GM18505 (cell line): ENCODE data around the gene VCL.

Experiments used
- ATAC-seq: cut with Tn5 transposase; IDR thresholded peaks from one replicate; pipeline ENCODE4 v1.9.1; 2021; ENCODE audit not compliant: unreplicated experiment
- POLR2A ChIP-seq: IDR thresholded peaks from 4 replicates; pipeline ENCODE4 v1.6.1; 2011; ENCODE audit warnings: borderline replicate concordance; ENCODE audit not compliant: insufficient read depth, insufficient read length; ENCODE audit errors: extremely low read depth

The VCL gene

GRCh38 chr10:74151879-74152722 is 154.2 kb downstream of the VCL start:
- TF ChIP-seq POLR2A: no peak
- no peak for ATAC-seq

GRCh38 chr10:74153123-74153522 is 155.2 kb downstream of the VCL start:
- TF ChIP-seq POLR2A: no peak
- no peak for ATAC-seq

DNA sequence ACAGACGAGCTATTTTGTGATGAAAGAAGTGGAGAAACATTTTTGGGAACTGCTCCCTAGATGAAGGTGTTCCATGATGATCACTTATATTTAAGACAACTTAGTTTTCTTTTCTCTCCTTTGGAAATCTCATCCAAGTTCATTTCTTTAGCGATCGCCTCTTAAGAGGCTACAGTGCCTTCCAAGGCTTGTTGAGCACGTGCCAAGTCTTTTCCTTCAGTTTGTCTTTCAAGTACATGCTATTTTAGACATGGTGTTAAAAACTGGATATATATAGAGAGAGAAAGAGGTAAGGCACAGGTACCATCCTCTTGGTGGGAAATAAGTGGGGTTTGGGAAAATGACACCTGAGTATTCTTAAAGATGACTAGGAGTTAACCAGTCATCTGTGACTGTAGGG is 155.8 kb downstream of the VCL start:
- no peak for TF ChIP-seq POLR2A
- ATAC-seq: no peak

- no peak for ATAC-seq
- TF ChIP-seq POLR2A: no peak
Observed at GRCh38 chr10:74156919-74157289, 159.0 kb downstream of the VCL start.

- no peak for TF ChIP-seq POLR2A
- ATAC-seq: no peak
Observed at GRCh38 chr10:74160013-74160412, 162.1 kb downstream of the VCL start.

GRCh38 chr10:74163319-74164068 is 165.6 kb downstream of the VCL start:
- TF ChIP-seq POLR2A: no peak
- ATAC-seq: no peak

GRCh38 chr10:74164716-74165529 is 167.0 kb downstream of the VCL start:
- no peak for ATAC-seq
- TF ChIP-seq POLR2A: no peak

DNA sequence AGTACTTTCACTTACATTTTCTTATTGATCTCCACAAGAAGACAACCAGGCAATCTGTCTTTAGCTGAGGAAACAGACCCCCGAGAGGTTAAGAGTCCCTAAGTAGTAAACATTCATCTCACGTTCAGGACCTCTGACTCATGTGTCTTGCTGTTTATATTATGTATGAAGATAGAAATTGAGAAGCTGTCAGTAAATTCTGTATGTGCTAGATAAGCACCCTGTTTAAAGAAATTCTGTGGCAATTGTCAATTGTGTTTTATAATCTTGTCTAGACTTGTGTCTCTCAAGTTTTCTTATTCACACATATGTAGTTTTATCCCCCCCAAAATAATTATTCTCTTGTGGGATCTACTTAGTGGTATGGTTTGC is 167.6 kb downstream of the VCL start:
- no peak for ATAC-seq
- TF ChIP-seq POLR2A: no peak

GRCh38 chr10:74167443-74167842 is 169.5 kb downstream of the VCL start:
- TF ChIP-seq POLR2A: no peak

More at GRCh38 chr10:74167443-74167842, 169.5 kb downstream of the VCL start:
- no peak for ATAC-seq
